PC-3 (cell line): Measurements from ENCODE around the gene CFAP53.

Experiments
- CTCF ChIP-seq: fragments of 300-600 bp; sonication (generic); conservative IDR thresholded peaks from 2 replicates; pipeline ENCODE4 v1.5.1; 2017; ENCODE audit warnings: antibody characterized with exemption, low read depth, mild to moderate bottlenecking, low read length
- EZH2 ChIP-seq: fragments of 300-600 bp; sonication (generic); IDR thresholded peaks from one replicate; pipeline ENCODE4 v1.6.1; 2017; ENCODE audit warnings: antibody characterized with exemption, mild to moderate bottlenecking, low read length; ENCODE audit not compliant: unreplicated experiment

- TF ChIP-seq CTCF (no peak), EZH2 (no peak)
Measured at GRCh38 chr18:50272568-50272967, 6.3 kb upstream of the CFAP53 start.
